Measurements from ENCODE around the gene CTNNBL1.

CTNNBL1 gene

DNA sequence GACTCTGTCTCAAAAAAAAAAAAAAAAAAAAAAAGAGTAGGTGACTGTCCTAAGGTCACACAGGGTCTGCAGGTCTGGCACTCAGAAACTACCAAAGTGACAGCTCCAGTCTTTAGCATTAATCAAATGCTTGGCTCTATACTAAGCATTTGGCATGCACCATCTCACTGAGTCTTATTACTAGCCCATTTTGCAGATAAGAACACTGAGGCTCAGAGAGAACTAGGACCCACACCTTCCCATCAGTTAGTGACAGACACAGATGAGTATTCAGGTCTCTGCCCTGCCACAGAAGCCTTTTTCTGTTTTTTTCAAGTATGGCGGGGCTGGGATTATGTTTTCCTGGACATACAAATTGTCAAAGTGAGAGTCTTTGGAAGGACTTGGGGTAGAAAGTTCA is 186.0 kb downstream of the CTNNBL1 start:
- TF ChIP-seq, protein P1, sequence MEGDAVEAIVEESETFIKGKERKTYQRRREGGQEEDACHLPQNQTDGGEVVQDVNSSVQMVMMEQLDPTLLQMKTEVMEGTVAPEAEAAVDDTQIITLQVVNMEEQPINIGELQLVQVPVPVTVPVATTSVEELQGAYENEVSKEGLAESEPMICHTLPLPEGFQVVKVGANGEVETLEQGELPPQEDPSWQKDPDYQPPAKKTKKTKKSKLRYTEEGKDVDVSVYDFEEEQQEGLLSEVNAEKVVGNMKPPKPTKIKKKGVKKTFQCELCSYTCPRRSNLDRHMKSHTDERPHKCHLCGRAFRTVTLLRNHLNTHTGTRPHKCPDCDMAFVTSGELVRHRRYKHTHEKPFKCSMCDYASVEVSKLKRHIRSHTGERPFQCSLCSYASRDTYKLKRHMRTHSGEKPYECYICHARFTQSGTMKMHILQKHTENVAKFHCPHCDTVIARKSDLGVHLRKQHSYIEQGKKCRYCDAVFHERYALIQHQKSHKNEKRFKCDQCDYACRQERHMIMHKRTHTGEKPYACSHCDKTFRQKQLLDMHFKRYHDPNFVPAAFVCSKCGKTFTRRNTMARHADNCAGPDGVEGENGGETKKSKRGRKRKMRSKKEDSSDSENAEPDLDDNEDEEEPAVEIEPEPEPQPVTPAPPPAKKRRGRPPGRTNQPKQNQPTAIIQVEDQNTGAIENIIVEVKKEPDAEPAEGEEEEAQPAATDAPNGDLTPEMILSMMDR (IDR thresholded peaks at IDR 0.05; ENCODE audit: low read depth, low read length, missing control alignments): no peak
- in situ Hi-C loops (cut with HindIII; ENCODE audit: low sequenced_read_pairs): loop anchor here (5.0 kb wide), 1 partner anchor 38 kb away; no protein-coding TSS in a partner anchor
- DNase-seq (ENCODE audit: low read depth): no peak
- H3K4me3 ChIP-seq (ENCODE audit: low read depth, low read length): no peak overlapping the region

DNA sequence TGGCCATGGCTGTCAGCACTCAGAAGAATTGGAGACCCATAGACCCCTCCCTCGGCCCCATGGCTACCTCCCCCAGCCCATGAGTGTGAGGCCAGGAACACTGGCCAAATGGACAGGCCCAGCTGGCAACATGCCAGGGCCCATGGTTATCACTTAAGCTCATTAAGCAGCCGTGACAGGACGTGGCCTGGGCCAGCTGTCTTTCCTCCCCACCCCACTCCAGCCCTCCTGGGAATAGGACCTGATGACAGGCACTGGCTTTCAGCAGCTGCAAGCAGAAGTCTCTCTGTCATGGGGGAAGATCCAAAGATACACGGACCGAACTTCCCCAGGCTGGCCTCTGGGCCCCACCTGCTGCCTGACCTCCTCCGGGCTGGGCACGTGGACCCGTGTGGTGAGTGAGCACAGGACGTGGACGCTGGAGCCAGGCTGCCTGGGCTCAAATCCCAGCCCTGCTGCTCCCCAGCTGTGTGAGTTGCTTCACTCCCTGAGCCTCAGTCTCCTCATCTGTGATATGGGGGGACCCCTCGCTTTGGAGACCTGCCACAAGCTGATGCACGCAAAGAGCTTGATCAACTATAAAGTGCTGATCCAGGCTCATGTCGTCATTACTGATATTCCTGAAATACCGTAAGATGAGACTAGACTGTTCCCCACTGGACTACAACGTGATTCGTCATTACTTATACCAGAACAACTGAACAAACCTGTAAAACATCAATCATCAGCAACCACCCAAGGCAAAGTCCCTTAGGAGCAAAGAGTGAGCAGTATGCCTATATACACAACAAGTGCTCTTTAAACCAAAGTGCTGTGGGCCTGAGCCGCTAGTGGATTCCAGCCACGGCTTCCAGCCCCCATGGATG is 187.1 kb downstream of the CTNNBL1 start:
- TF ChIP-seq, protein P1 (IDR thresholded peaks at IDR 0.05; ENCODE audit: low read depth, low read length, missing control alignments): no peak
- H3K4me3 ChIP-seq (ENCODE audit: low read depth, low read length): no peak overlapping the region
- in situ Hi-C loops (cut with HindIII; ENCODE audit: low sequenced_read_pairs): no loop called here
- DNase-seq (ENCODE audit: low read depth): no peak

DNA sequence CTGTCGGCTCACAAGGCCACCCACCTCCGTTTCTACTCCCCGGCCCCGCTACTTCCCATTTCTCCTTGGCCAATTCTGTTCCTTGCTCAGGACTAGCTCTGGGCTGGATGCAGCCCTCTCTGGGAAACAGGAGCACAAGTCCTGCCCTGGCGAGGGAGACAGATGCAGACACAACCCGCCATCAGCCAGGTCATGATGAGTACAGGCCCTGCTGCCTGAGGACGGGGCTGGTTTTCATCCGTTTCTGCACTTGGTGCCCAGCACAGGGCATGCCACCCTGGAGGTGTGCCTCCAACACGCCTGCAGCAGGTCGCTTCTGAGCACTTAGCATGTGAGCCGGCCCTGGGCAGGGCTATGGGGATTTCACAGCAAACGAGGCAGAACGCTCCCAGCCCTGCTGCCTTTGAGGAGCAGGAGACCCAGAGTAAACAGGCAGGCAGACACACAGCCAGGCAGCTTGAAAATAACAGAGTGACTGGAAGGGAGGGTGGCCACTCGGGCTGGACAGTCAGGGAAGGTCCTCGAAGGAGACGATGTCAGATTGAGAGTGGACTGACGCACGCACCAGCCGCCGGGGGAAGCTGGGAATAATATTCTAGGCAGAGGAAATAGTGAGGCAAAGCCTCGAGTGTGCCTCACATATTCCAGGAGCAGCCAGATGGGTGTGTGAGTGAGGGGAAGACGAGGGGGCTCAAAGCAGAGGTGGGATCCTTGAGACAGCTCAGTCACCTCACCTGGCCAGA is 187.9 kb downstream of the CTNNBL1 start:
- no peak for DNase-seq (ENCODE audit: low read depth)
- H3K4me3 ChIP-seq (ENCODE audit: low read depth, low read length): no peak overlapping the region
- TF ChIP-seq, protein P1 (IDR thresholded peaks at IDR 0.05; ENCODE audit: low read depth, low read length, missing control alignments): no peak
- in situ Hi-C loops (cut with HindIII; ENCODE audit: low sequenced_read_pairs): no loop called here

DNA sequence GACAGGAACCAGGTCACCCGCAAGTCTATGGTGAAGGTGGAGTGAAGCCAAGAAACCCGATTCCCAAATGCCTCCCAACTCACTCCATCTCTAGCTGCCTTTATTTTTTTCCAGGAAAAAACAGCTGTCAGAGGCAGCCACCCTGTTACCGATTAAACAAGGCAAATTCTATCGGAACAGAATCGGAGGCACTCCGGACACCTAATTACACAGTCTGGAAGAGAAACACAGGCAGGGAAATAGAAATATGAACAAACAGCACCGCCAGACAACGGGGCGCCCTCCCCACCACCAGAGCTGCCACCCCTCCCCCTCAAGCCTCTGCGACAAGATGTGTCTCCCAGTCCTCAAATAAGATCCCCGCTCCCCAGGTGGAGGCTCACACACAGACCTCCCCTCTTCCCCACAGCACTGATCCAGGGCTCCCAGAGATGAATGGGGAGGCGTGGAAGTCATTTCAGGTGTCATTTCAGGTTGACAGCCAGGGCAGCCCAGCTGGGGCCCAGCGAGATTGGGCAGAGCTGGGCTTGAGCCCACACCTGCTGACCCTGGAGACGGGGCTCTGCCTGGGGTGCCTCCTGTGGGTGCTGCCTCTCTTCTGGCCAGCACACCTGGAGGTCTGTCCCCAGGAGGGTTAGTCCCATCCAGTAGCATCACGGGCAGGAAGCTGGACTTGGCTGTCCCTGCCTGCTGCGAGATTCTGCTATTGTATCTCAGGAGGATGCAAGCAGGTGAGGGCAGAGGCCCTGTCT is 189.3 kb downstream of the CTNNBL1 start:
- in situ Hi-C loops (cut with HindIII; ENCODE audit: low sequenced_read_pairs): no loop called here
- DNase-seq (ENCODE audit: low read depth): no peak
- no peak overlapping the region for H3K4me3 ChIP-seq (ENCODE audit: low read depth, low read length)
- TF ChIP-seq, protein P1 (IDR thresholded peaks at IDR 0.05; ENCODE audit: low read depth, low read length, missing control alignments): no peak

DNA sequence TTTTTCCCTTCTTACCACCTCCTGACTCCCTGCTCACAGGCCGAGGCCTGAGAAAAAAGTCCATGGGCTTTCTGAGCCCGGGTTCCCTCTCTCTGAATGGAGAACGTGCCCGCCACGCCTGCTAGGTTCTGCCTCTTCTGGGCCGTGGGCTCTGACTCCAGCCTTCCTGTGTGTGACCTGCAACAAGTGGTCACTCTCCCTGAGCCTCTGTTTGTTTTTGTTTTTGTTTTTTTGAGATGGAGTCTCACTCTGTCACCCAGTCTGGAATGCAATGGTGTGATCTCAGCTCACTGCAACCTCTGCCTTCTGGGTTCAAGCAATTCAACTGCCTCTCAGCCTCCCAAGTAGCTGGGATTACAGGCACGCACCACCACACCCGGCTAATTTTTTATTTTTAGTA is 191.2 kb downstream of the CTNNBL1 start:
- TF ChIP-seq, protein P1 (IDR thresholded peaks at IDR 0.05; ENCODE audit: low read depth, low read length, missing control alignments): no peak
- in situ Hi-C loops (cut with HindIII; ENCODE audit: low sequenced_read_pairs): no loop called here
- H3K4me3 ChIP-seq (ENCODE audit: low read depth, low read length): no peak overlapping the region
- no peak for DNase-seq (ENCODE audit: low read depth)
